ELF-1 (cell line): Measurements from ENCODE around the gene TMEM119.

ENCODE experiments used
- DNase-seq: peaks from one replicate; pipeline ENCODE4 v3.0.0-alpha.2; 2016; ENCODE audit warnings: low read depth, low spot score

TMEM119 gene, protein sequence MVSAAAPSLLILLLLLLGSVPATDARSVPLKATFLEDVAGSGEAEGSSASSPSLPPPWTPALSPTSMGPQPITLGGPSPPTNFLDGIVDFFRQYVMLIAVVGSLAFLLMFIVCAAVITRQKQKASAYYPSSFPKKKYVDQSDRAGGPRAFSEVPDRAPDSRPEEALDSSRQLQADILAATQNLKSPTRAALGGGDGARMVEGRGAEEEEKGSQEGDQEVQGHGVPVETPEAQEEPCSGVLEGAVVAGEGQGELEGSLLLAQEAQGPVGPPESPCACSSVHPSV

DNA sequence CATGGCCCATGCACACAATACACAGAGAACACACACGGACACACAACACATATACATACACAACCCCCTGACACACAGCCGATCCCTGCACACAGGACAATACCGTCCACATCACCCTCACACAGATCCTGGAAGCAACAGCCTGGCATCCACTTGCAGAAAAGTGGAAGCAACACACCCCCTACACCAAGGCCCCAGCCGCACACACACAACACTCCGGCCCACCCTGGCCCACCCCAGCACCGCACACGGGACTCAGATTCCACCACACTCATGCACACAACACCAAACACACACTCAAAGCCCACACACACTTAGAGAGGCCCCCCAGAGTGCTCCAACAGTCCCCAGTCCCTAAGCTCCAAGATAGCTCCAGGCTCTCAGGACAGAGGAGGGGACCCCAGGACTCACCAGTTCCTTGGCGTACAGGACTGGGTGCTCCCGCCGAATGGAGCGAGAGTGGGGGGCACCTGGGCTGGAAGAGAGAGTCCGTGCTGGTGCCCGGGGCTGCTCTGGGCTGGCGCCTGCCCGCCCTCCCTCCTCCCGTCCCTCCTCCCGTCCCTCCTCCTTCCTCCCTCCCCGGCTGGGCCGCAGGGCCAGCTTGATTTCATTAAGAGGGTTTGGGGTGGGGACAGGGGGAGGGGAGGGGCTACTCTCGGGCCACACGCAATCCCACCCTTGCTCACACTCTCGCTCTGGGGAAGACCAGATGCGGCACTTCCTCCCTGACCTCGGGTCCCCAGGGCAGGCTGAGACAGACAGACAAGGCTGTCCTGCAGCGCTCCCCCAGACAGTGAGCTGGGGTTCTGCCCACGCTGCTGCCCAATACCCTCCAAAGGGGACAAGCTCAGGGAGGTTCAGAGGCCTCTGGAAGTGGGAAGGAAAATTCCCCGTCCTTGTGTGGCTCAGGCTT lies at the start of gene TMEM119:
TMEM119 (minus strand) TSS at position 526 of the 913 bp plus-strand sequence. CDS start 5,701 bp downstream, outside the sequence.
- no peak for DNase-seq

DNA sequence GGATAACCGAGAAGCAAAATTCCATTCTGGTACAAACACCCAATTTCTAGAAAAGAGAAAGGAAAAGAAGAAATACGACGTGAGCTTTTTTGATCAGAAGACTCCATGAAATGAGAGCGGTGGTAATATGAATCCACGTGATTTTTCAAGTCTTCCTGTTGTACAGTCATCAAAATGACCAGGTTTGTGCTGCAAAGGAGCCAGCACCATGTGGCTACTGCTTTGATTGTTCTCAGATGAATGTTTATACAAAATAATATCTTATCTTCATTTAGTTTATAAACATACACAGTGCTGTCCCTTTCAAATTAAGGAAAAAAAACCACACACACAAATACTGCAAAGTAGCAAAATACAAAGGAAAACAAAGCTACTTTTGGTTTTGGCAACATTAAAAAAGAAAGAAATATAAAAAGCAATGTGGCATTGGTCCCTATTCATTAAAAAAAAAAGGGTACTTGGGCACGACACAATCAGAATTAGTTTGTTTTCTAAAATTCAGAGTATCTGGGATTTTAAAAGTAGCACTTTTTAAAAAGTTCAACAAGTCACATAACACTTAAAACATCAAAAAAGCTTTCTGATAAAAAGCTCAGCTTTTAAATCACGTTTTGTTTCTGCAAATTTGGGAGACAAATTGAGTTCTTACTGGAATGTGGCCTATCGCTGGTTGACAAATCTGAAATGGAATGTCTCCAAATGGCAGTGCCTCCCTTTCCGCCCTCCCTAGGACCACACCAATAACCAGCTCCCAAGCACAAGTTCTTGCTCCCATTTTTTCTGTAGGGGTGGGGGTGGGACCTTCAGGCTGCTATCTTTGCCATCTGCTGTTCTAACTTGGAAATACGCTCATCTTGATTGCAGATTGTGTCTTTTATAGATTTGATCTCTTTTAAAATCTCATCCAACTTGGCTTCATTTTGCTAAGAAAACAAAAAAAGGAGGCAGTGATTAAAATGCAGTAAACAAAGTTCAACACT lies 49.0 kb upstream of the TMEM119 start:
- DNase-seq: no peak

DNA sequence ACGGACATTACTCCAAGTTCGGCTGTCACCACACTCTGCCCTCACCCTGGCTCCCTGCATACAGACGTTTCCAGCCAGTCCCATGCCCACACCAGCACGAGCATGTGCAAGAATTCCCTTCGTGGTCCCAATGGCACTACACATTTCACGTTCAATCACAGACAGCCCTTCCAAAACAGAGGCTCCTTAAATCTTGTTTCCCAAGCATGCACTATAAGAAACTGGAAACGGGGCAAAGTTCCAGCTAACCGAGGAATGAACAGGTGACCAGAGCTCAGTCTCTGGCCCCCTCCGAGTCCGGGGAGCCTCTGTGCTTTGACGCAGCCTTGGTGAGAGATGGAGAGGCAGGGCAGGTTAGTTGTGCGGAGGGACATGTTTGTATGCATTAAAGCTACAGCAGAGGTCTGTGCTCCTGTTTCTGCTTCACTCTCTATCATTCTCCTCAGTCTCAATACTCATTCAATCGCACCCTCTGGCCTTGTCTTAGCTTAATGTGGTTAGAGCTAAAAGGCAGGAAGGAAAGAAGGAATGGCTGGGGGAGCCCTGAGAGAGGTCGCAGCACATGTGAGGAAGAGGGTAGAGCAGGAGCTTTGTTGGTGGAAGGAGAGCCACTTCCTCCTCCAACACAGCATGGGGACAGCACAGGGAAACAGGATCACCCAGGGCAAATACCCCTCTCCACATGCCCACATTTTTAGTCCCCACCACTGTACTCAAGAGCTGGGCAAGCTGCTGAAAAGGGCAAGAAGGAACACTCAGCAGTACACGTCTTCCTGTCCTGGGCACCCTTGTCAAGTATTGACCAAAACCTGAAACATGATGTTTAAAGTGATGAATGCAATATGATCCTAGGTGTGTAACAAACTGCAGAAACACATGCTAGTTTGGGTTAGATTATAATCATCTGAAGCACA lies 48.1 kb upstream of the TMEM119 start:
- no peak for DNase-seq

DNA sequence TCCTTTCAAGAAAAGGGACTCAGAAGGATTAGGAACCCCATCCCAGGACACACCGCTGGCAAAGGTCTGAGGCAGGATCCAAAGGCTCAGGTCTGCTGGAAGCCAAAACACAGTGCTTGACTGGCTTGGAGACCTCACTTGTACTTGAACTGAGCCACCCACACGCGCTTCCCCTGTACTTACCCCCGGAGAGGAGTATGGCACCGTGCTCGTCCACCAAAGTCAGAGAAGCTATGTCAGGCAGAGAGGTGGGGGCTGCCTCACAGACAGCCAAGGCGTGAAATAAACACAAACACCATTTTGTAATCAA lies 46.9 kb upstream of the TMEM119 start:
- no peak for DNase-seq

DNA sequence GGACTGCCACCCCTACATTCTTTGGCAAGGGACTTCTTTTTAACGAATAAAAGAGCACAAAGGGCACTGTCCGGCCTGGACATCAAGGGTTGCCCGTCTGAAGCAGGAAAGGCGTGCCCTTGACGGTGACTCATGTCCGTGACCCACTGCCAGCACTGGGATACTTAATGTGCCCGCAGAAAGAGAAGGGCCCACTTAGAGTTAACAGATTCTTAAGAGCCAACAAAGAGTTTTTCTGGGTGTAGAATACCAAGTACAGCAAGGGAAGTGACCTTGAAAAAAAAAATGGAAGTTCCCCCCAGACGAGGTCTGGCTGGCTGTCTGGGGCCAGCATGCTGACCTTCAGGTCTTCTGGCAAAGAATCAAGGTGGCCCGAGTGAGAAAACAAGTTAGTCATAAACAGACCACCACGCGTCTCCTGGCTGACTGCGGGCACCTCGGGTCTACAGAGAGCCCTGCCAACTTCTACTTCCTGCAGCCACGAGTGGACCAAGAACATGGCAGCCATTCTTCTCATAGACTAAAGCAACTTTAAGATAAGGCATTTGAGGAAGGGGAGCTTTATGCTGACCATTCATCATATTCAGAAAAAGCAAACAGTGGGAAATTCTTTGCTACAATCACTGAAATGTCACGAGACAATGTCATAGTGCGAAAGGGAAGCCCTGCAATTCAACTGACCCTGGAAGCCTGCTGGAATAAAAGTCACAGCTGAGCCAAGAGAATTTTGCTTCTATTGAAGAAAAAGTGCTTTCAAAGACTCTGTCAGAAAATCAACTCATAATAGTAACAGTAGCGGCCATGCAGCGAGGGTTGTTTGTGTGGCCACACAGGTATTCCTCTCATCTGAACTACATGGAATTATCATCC lies 46.3 kb upstream of the TMEM119 start:
- no peak for DNase-seq

DNA sequence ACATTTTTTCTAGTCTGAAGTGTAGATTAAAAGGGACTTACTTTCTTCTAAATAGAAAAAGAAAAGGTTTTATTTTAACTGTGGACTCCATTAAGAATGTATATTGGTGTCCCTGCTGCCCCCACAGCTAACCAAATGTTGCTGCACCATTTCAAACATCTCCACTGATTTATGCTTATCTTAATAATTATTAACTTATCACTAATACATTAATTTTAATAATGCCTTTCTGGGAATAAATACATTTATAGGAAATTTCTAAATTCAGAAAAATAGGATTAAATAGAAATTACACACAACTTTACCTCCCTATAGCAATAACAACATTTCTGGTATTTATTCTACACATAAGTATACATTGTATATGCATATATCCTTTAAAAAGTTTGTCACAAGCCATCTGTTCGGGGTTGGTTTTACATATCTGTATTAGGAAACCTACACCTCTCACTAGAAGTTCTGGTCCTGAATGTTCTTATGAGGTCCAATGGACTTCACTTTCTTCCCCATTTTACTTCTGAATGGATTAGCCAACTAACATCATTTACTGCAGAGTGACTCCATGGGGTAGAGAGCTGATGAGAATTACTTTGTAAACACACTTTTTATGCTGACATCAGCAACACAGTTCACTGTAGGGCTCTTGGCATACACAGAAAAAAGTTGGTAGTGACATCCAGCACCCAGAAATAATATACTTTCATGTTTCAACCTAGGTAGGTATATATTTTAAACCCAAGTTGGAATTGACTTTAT lies 45.2 kb upstream of the TMEM119 start:
- no peak for DNase-seq

DNA sequence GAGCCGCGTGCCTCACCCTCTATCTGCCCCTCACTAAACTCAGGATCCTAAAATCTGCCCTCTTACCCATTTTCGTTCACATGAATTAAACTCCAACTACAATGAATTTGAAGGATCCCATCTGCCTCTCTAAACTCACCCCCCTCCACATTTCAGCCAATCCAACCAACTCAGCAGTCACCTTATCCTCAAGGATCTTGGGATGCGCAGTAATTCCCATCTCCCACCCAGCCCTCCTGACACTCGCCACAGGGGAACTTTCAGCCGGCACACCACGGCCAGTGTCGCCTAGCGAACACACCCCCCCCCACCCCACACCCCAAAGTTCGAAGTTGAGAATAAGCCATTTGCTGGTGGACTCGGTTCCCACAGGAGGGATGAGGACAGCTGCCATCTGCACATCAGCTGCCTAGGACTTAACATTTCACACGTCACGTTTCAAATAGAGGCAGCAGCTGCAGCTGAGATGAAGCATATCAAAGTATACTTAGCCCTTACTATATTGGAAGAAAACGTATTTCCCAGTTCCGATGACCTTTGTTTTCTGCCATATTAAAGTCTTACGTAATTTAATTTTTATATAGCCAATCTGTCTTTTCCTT lies 44.5 kb upstream of the TMEM119 start:
- no peak for DNase-seq

DNA sequence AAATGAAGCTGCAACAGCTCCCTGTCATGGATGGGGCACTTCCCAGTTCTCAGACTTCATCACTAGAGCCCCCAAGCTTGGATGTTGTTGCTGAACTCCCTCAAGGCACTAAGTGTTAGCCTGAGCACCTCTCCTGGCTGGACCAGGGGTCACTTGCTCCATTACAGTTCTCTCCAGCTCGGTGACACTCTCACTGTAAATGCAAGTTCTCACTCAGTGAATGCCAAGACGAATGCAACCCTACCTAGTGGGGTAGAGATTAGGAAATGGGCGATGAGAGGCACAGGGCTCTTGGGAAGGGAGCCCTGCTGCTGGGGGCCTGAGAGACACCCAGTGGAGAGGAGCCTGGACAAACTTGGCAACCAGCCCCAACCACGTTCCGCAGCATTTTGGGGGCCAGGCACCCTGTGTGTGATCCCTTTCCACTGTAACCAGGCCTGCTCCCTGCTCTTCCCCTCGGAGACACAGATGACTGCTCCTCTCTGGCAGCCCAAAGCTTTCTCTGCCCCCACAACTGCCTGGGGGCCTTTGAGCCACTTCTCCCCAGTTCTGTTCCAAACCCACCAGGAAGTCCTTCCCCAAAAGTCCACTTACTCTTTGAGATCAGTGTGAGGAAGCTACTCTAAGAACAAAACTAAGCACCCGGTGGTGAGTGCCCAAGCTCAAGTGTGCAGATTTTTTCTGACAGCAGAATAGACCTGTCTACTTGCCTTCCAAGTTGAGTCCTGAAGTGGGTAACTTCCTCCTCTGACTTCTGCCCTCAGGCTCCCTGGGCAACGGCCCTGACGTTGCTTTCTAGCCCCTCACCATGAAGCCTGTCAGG lies 43.8 kb upstream of the TMEM119 start:
- no peak for DNase-seq

DNA sequence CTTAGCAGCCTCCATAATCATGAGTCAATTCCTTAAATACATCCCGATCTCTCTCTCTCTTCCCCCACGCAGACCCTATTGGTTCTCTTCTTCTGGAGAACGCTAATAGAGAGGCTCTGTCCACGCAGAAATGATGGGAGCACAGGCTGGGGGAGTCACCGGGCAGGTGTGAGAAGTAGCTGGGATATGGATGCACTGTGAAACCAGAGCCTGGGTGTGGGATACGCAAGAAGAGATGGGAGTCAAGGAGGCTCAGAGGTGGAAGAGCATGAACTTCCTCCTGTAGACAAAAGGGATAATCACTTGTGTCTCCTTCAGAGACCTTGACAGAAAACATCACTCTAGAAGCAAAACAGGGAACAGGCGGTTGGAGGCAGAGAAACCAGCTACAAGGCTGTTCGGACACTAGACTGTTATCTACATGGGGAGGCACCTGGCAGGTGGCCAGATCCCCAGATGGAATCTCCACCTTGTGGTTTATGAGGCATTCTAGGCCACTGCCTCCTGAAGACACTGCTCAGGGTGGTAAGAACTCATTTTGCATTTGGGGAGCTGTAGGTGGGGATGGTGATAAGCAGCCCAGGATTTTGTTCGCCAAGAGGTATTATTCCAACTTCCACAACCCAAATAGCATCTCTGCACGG lies 43.0 kb upstream of the TMEM119 start:
- no peak for DNase-seq

DNA sequence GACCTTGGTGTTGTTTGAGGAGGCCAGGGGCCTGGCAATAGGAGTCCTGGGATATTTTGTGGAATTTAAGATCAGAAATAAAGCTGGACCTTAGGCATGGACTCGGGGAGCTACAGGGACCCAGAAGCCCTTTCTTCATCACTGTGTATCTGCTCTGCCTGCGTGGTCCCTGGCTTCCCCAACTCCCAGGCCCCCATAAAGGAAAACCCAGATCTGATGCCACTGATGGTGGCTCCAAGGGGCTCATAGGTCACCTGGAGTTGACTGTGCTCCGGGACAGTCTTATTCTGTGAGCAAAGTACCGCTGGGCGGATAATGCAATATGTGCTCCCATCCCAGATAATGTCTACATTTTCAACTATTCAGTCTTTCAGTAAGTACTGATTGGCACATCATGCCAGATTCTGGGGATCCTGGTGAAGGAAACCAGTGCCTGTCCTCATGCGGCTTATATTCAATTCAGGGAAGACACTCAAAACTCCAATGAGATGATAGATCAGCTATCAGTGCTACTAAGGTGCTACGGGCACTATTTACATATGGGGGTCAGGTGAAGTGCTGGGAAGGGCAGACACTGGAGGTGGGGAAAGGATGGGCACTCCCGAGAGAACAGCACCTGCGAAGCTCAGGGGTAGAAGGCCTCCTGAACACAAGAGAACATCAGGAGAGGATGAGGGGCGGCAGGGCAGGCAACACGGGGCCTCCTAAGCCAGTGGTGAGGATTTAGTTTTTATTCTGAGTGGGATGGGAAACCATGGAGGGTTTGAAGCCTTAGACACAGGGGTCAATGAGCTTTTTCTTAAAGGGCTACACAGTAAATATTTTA lies 41.3 kb upstream of the TMEM119 start:
- no peak for DNase-seq

DNA sequence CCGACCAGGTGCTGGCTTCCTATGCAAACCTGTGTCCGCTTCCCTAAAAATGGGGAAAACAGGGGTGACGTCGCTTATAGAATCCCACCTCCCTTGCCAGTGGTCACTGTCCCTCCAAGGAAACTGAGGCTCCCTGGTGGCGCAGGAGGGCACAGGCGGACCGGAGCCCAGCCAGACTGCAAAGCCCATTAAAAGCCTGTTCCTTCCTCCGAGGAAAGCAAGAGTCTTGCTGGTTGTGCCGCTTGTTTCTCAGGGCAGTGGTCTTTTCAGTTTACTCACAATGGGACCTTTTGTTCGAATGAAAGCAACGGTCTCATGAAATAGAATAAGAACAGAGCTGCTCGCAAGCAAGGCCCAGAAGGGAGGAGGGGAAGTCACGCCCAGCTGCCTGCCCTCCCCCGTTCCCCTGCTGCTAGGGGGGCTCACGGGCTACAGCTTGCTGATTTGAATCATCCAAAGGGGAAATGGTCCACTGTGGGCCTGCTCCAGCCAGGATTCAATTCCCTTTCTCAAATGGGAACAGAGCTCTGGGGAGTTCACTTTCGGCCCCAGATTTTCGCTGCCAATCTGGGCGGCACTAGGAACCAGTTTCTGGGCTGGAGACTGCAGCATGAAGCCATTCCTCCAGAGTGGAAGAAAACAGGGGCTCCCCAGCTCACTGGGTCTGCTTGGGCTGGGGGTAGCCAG lies 40.4 kb upstream of the TMEM119 start:
- peak; percentile 79 for DNase-seq

DNA sequence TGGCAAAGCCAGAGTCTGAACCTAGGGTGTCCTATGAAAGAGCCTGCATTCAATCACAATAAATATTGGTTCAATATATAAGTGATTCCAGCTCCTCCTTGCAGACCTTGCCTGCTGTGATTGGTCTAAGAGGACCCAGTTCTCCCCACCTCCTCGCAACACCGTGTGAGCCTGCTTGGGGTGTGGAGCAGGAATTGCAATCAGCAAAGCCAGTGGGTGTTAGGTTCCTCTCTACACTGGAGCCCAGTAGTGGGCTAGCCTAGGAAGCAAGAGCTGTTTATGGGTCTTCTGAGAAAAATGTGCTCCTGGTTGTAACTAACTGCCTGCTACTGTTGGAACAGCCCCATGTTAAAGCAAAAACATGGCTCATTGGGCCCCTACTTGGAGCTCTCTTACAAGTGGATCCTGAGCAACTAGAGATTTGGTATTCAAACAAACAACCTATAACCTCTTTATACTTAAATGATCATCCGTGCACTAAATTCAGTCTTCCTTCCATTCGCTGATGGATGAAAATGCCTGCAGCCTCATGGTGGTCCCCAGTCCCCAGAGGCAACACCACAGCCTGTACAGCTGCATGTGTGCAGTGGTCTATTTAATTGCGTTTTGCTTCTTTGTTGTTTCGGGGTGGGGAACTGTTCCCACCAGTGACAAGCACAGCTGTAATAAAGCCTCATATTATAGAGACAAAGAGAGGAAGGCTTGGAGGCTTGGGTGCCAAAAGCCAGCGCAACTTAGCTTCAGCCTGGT lies 39.5 kb upstream of the TMEM119 start:
- DNase-seq: no peak

DNA sequence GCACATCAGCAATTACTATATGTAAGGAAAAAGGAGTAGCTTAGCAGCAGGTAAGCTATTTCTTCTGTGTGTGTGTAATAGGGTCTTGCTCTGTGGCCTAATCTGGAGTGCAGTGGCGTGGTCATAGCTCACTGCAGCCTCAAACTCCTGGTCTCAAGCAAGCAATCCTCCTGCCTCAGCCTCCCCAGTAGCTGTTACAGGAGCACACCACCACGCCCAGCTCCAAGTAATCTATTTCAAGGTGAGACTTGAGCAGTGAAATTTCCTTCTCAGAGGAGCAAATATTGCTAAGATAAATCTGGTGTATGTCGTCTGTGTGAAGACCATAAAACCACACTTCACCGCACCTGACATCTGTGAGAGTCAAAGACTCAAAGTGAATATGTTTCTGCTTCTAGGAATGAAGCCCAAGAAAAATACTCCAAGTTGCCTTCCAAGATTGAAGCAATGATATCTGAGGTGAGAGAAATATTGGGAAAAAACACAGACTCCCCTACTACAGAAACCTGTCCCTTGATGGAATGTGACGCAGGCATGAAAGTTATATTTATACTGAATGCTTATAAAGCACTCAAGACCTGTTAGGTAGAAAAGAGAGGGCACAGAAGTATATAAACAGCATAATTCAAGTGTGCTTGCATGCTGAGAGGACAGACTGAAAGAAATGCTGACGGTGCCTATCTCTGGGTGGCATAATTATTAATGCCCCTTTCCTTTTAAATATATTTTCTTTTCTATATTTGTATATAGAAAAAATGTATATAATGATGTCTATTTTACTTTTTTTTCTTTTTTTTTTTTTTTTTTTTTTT lies 38.3 kb upstream of the TMEM119 start:
- DNase-seq: no peak
